ENCODE measurements around the gene RPP14. TPM values are rescaled to one million over a fixed set of nuclear protein-coding genes. Genes with fewer than 3 reads are reported as not detected.

Gene RPP14
- total RNA-seq, 1 donor from 2014 or later, result 13.2 TPM

DNA sequence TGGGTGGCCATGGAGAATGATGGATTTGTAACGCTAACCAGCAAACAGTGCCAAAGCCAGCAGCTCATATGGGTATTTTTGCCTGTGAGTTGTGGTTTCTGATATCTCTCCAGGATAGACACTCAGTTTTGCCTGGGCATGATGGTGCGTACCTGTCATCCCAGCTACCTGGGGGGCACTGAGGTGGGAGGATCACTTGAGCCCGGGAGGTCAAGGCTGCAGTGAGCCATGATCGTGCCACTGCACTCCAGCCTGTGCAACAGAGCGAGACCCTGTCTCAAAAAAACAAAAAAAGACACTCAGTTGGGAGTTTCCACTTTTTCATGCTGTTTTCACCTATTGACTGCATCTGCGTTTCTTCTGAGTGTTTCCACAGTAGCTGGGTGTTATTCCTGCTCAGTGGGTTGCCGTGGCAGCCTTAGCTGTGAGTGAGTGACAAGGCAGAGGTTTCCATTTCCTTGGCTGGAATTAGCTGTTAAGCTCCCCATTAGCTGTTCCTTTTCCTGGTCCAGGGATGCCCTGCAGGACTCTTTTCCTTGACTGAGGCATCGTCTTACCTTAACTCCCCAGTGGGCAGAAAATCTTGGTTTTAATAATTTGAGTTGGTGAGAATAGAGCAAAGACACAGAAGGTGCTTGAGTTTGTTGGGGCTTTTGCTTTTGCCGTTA, 14.2 kb upstream of the RPP14 start:
- no peak for DNase-seq

DNA sequence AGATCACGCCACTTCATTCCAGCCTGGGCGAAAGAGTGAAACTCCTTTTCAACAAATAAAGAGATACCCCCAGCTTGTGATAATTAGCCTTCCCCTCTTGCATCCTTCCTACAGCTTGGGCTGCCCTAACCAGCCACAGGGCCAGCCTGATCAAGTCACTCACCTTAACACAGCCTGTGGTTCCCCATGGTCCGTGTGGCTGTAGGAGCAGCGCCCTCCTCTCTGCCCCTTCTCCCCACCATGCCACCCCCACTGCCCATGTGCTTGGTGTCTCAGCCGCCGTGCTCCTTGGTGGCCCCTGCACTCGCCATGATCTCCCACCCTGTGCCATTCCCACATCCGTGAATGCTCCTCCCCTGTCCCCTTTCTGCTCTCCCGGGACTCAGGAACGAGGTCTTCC, 13.2 kb upstream of the RPP14 start:
- DNase-seq, result no peak

DNA sequence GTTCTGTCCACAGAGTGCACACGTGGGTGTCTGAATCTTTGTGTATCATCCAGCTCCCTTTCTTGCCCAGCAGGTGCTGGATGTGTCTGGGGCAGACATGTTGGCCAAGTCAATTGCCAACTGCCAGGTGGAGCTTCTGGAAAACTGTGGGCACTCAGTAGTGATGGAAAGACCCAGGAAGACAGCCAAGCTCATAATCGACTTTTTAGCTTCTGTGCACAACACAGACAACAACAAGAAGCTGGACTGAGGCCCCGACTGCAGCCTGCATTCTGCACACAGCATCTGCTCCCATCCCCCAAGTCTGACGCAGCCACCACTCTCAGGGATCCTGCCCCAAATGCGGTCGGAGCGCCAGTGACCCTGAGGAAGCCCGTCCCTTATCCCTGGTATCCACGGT, 12.5 kb upstream of the RPP14 start:
- no peak for DNase-seq

DNA sequence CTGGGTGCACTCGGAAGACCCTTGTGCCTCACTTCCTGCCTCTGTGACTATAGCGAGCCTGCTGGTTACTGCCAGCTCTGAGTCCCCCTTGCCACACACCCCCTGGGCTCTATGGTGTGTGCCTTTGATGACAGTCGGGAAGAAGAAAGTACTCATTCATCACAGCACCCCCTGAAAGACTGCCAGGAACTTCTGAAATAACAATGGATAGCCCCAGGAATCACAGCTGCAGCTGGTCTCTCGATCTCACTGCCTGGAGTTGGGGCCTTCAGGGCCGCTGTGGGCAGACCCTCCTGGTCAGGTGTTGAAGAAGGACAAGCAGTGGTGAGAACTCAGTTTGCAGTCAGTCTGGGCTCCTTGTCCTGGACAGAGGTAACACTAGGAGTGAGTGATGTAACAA, 9.8 kb upstream of the RPP14 start:
- DNase-seq, result no peak

DNA sequence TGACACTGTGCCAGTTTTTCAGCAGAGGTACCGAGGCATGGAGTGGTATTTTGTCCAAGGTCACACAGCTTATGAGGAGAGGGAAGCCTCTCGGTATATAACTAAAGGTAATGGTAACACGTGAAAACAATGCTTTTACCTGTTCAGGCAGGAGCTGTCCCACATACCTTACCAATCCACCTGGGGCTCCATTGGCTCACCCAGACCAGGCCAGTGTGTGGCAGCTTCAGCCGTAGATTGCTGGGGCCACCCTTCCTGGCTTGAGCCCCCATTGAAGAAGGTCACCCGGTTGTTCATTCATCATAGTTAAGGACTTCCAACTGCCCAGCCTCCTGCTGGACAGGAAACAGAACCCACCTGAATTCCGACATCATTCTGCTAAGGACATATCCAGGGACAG, 9.2 kb upstream of the RPP14 start:
- DNase-seq, result no peak

DNA sequence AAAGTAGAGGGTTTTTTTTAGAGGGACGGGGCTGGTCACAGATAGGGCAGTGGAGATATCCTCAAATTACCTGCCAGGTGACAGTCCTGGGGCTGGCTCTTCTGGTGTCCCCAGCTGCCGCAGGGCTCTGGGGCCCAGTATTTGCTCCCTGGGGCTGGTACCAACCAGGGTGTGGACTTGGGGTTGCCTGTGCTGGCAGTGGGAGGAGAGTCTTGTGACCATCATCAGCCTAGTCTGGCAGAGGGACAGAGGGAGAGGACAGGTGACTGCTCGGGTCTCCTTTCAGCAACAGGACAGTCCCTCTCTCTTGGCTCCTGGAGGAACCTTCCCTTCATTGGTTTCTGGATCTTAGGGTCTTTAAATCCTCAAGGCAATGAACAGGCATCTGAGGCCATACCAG, 7.9 kb upstream of the RPP14 start:
- DNase-seq, result no peak

DNA sequence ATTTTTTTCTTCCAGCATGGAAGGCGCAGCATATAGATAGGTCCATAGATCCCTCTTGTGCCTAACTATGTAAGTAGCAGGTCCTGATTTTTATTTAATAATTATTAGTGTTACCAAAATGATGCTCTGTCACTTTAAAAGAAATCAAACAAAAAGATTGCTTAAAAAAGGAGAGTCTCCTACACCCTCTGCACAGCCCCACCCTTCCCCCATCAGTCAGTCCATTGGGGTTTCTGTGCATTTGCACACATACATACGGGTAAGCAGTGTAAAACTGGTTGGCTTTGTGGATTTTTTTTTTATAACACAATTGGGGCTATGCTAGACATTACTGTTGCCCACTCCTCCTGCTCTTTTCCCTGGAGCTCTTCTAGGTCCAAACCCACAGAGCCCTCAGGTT, 7.0 kb upstream of the RPP14 start:
- no peak for DNase-seq

DNA sequence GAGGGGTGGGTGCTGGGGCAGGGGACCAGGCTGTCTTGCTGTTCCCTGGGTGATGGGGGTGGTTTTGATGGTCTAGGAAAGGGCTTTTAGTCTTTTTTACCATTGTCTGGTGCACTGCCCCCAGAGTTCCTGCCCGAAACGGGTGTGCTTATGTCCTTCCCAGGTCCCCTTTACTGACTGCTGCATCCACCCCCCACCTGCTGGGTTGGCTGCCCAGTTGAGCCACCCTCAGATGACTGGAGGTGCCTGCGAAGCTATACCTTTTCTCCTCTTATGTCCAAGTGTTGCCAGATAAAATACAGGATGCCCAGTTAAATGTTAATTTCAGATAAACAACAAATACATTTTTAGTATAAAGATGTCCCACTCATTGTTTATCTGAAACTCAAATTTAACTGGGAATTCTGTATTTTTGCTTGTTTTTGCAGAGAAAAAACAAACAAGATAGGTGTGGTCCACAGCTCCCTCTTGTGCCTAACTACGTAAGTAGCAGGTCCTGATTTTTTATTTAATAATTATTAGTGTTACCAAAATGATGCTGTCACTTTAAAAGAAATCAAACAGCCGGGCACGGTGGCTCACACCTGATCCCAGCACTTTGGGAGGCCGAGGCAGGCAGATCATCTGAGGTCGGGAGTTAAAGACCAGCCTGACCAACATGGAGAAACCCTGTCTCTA, 6.1 kb upstream of the RPP14 start:
- DNase-seq, result peak; percentile 47

DNA sequence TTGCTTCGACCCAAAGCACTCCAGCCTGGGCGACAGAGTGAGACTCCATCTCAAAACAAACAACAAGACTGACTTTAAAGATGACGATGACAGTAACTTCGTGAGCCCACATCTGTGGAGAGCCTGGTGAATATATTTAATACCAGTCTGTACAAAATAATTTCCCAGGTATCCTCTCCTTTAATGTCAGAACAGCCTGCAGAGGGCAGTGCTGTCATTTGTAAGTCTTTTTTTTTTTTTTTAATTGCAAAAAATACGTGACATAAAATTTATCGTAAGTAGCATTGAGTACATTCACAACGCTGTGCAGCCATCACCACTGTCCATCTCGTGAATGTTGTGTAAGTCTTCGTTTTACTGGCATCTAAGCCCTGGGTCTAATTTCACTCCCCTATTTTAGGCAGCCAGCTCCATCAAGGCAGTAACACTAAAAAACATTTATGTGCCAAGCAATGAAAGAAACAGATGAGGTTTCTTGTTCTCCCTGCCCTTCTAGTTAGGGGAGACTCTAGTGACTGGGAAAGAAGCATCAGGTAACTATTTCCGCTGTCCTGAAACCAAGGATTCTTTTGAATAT, 1.7 kb downstream of the RPP14 start:
- no peak for DNase-seq

DNA sequence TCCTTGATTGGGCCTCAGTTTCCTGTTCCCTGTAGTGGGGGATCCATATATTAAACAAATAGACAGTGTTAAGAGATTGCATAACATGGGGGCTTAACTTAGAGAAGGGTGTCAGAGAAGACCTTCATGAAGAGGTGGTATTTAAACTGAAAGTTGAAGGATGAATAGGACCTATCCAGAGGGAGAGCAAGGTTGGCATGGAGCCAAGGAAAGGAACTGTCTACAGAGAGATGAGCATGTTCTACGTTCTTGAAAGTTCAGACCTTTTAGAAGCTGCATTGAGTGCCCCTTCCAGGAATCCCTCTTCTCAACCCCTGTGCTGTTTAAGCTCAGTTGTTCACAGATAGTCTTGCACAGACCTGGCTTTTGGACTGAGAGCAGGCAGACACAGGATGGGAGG, 2.7 kb downstream of the RPP14 start:
- no peak for DNase-seq

DNA sequence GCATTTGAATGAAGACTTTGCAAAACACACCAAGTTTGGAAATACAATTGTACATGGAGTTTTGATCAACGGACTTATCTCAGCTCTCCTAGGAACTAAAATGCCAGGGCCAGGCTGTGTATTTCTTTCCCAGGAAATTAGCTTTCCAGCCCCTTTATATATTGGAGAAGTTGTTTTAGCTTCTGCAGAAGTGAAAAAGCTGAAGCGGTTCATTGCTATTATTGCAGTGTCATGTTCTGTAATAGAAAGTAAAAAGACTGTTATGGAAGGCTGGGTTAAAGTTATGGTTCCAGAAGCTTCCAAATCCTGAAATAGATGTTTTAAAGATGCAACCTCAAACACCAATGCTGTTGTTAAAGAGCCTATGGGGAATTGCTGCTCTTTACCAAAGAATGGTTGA, 11.8 kb downstream of the RPP14 start:
- DNase-seq, result no peak

DNA sequence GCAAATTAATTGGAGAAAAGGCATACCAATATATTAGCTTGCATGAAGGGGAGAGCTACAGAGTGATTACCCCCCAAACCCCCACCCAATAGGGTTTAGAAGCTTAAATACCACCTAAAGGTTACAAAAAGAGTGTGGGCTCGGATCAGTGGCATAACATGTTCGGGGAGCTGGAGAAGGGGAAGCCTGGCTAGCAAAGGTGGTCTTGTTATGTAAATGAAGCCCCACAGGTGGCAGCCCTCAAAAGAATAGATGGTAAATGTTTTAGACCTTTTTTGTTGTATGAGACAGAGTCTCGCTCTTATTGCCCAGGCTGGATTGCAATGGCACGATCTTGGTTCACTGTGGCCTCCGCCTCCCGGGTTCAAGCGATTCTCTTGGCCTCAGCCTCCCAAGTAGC, 15.7 kb downstream of the RPP14 start:
- DNase-seq, result no peak

DNA sequence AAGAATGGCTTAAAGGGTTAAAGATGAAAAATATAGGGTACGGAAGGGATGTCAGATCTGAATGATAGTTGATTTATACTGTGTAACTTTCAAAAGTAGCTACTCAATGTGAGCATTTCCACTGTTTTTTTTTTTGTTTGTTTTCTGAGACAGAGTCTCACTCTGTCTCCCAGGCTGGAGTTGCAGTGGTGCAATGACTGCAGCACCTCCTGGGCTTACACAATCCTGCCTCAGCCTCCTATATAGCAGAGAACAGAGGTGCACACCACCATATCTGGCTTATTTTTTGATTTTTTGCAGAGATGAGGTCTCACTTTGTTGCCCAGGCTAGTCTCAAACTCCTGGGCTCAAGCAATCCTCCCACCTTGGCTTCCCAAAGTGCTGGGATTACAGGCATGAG, 16.7 kb downstream of the RPP14 start:
- no peak for DNase-seq

DNA sequence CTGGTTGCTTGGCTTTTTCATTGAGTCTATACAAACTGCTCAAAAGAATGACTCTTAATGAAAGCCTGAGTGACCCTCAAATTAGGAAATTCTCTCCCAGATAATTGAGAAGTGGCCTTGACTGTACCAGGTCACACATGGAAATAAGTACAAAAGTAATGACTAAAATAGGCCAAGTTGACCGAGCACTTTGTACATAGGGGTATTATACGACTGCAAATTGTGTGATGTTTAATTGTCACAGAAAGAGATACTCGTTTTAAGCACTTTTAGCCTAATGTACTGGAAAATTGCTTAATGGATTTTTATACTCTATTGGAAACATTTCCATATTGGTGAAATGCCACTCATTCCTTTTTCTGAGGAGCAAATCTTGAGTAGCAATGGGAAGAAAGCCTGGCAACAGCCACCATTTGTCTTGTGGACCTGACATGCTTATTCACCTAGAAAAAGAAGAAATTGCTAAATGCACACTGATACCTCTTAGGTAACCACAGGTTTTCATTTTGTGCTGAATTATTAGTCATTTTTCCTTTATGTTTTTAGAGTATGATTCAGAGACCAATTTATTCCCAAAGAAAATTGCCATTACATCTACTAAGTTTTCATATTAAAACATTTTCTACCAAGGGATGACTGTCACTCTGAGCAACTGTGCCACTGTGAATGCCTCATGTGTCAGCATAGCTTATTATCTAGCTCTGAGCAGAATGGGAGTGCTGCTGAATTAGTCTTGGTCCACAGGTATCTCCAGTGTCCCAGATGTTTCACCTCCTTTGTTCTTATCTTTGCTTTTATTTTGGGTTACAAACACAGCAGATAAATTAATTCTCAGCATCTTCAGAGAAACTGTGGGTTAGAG, 17.7 kb downstream of the RPP14 start:
- no peak for DNase-seq

DNA sequence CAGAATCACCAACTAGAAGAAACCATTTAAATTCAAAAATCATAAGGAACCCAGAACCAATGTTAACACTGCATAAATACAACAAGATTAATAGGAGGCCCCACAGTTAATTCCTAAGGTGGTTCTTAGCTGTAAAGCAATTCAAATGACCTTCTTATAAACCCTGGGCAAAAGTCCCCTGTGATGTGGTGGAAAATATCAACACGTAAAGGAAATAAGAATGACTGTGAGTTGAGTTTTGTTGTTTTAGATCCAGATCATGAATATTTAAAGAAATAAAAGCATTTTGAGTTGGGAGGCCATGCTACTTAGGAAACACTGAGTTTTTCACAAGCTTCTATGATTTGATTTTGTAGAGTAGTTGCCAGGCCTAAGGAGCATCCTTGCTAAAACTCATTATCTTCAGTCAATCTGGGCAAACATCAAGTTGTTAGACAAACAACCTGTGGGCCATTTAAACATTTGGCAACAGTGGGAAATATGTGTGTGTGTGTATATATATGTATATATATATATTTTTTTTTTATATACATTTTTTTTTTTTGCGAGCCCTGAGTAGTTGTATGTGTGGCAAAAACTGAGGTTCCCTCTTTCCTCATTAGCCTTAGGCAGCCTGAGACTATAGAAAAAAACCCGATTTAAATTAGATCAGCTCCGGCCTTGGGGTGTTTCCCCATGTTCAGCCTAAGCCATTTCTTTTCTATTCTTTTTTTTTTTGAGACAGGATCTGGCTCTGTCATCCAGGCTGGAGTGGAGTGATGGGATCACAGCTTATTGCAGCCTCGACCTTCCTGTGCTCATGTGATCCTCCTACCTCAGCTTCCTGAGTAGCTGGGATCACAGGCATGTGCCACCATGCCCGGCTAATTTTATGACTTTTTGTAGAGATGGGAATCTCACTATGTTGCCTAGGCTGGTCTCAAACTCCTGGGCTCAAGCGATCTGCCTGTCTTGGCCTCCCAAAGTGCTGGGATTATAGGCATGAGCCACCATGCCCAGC, 18.6 kb downstream of the RPP14 start:
- DNase-seq, result no peak

DNA sequence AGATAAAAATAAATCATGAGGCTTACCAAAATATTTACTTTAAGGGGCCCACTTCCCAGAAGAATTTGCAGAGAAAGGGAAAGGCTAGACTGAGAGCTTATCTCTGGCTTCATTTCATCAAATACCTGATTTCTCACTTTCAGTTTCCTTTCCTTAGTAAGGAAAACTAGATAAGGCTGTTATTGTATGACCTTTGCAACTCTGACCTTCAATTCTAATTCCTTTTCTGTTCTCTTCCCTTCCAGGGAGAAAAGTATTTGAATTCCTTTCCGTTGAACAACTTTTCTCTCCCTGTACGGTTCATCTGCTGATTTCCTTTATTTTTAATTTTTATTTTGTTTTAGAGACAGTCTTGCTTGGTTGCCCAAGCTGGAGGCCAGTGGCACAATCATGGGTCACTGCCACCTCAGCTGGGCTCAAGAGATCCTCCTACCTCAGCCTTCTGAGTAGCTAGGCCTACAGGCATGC, 19.5 kb downstream of the RPP14 start:
- DNase-seq, result no peak

DNA sequence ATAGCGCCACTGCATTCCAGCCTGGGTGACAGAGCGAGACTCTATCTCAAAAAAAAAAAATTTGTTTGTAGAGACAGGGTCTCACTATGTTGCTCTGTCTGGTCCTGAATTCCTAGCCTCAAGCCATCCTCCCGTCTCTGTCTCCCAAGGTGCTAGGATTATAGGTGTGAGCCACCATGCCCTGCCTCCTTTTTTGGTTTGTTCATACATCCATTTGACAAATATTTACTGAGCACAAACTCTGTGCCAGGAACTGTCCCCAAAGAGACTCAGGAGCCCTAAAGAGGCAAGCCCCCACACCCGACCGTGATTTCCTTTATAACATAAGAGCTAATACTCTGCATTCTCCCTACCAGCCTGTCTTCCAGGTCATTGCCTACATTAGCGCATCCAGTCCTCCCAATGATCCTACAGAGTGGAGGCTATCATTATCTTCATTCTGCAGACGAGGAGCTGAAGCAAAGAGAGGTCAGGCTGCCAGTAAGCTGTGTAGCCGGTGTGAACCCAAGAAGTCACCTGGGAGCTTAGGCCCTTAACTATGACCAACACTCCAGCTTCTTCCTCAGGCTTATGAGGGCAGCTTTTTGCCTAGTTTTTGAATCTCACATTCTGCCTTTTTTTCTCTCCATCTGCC, 20.3 kb downstream of the RPP14 start:
- DNase-seq, result no peak

DNA sequence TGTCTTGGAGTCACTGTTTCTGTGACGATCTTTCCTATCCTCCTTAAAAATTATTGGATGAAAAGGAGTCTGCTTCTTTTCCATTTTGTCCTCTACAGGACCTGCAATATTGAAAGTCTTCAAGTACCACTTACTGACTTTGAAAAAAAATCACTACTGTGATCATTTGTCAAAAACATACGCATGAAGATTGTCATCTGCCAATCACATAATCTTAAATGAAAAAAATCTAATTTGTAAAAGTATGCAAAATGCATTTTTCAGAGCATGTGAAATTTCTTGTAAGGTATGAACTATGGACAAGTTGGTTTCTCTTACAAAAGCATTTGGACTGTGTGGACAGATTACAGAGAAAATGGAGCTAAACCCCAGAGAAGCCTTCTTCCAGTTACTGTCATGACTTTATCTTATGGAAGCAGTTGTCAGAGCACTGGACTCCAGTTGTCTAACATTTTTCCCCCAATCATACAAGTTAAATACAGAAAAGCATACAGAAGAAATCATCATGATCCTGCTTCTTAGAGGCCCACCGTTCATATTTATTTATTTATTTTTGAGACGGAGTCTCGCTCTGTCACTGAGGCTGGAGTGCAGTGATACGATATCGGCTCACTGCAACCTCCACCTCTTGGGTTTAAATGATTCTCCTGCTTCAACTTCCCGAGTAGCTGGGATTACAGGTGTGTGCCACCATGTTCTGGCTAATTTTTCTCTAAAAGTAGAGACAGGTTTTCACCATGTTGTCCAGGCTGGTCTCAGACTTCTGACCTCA, 23.3 kb downstream of the RPP14 start:
- no peak for DNase-seq

DNA sequence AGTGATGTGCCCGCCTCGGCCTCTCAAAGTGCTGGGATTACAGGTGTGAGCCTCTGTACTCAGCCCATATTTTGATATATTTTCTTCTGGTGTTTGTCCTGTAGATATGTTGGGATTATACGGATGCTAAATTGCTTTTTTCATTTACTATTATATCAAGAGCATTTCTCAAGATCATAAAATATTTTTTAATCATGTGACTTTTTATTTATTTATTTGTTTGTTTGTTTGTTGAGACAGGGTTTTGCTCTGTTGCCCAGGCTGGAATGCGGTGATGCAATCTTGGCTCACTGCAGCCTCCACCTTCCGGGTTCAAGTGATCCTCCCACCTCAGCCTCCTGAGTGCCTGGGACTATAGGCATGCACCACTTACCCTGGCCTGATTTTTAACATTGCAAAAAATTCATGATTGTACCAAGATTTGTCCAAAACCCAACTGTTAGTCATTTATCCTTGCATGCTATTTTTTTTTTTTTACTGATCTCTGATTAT, 23.9 kb downstream of the RPP14 start:
- no peak for DNase-seq

DNA sequence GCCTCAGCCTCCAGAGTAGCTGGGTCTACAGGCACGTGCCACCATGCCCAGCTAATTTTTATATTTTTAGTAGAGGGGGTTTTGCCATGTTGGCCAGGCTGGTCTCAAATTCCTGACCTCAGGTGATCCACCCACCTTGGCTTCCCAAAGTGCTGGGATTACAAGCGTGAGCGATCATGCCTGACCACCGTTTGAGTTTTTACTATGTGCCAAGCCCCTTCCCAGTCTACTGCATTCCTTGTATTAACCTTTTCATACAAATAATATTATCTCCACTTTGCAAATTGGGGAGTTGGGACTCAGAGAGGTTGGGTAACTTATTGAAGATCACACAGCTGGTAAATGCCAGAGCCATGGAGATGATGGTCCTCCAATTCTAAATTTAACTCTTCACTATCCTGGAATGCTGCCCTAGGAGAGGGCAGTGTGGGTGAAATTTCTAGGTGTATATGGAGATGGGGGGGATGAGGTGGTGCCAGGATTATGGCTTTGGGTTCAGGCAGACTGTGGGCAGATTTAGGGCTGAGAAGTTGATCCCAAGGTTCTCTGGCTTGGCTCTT, 25.6 kb downstream of the RPP14 start:
- DNase-seq, result no peak

Measured in skin of body (tissue), 2 donors.